Activated T-helper 1 cell treated with anti-CD3 and anti-CD28 coated beads, Interleukin-2, amount 50 U/mL, for 16 hours (primary cell): ENCODE results near the gene LRRC19.

ENCODE experiments used
- DNase-seq, 2 donors: peaks; one replicate each; pipeline ENCODE4 v3.0.0-alpha.2; 2020; ENCODE audit warnings: low read depth in 1 of 2, low spot score in 1 of 2

Gene LRRC19, protein sequence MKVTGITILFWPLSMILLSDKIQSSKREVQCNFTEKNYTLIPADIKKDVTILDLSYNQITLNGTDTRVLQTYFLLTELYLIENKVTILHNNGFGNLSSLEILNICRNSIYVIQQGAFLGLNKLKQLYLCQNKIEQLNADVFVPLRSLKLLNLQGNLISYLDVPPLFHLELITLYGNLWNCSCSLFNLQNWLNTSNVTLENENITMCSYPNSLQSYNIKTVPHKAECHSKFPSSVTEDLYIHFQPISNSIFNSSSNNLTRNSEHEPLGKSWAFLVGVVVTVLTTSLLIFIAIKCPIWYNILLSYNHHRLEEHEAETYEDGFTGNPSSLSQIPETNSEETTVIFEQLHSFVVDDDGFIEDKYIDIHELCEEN

DNA sequence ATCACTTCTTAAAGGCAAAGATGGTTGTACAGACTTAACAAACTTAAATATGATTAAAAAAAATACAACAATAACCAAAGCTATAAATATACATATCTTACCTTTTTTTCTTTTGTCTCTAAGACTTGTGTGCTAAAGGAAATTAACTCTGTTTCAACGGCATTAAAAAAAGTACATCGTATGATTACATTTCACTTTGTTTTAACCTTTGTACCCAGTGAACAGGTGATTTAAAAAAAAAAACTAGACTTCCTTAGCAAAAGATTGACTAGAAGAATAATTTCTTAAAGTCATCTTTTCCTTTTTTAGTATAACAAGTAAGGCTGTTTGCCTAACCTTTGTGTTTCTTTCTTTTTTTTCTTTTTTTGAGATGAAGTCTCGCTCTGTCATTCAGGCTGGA lies at the start of gene LRRC19:
Gene LRRC19, minus strand, starts transcription at position 182 of the 400 bp plus-strand sequence. CDS start 5,978 bp downstream, outside the sequence.
- no peak for DNase-seq

DNA sequence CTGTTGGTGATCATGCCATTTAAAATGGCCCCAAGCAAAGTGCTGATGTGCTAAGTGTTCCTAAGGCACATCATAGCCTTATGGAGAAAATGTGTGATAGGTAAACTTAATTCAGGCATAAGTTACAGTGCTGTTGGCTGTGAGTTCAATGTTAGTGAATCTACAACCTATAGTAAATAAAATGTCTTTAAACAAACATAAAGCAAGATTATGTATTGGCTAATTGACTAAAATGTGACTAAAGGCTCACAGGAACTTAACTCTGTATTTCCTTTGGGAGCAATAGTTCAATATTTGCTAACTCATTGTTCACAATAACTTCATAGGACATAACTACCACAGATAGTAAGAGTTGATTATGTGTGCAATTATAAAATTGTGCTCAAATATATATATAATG lies 49.4 kb upstream of the LRRC19 start:
- DNase-seq, result no peak

DNA sequence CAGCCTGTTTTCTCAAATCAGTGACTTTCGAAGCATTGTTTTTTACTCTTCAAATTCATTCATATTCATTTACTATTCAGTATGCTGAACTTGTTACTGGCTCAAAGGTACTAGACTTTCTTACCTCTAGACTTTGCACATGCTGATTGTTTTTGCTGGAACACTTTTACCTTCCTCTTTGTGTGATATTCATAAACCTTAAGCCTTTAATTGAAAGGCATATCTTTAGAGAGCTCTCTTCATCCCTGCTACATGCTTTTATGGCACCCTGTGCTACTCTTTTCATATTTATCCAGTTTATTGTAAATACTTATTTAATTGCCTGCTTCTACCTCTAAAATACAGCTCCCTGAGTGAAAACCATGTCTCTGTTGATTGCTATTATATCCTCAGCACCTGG lies 48.7 kb upstream of the LRRC19 start:
- no peak for DNase-seq

DNA sequence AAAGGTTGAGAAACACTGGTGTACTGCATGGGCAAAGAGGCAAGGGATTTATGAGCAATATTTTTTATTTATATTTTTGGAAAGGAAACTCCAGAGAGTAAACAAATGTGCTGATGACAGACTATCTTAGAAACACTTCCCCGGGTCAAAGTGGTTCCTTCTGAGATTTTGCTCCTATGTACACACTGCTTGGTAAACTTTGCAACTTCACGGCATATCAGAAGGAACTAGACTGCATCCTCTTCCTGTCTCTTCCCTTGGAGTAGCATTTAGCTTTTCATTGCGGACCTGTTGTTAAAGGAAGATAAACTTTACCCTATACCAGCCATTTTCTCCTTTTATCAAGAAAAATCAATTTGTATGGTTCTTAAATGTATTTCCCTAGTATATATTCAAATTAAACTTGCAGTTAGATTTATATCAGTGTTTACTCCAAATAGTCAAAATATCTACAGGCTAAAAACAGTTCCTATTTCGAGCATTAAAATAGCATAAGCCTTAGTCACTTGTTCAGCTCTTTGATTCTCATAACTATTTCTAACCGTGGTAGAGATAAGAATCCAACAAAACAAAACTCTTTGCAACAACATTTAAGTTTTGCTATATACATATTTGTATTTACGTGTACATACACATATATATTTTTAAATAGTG lies 48.0 kb upstream of the LRRC19 start:
- no peak for DNase-seq

DNA sequence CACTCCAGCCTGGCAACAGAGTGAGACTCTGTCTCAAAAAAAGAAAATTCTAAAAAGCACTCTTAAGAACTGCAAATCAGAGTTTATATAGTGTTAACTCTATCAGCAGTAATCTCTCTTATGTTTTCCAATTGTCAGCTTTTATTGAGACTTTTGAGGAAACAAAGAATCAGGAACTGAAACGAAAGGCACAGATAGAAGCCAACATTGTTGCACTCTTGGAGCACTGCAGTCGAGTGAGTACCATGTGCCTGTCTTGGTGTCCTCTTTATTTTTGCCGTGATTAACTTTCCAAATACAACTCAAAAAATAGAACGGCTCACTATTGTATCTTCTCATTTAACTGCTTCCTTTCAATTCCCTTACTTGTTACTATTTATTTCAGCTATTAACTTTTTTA lies 41.7 kb upstream of the LRRC19 start:
- no peak for DNase-seq

DNA sequence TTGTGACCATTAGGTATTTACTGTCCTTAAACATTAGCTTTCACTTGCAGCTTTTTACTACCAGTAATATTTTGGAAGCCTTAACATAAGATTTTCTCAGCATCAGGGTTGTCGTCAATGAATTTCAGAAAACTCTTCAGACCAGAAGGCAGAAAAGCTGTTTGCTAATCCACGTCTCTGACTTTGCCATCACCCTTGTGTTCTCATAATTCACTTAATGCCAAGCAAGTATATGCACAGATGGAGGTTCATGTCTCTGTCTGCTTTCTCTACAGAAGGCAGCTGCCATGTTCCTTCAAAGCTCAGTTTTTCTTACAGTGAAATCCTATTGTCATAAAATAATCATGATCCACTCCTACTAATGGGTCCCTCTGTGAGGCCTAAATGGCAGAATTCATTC lies 37.7 kb upstream of the LRRC19 start:
- no peak for DNase-seq

DNA sequence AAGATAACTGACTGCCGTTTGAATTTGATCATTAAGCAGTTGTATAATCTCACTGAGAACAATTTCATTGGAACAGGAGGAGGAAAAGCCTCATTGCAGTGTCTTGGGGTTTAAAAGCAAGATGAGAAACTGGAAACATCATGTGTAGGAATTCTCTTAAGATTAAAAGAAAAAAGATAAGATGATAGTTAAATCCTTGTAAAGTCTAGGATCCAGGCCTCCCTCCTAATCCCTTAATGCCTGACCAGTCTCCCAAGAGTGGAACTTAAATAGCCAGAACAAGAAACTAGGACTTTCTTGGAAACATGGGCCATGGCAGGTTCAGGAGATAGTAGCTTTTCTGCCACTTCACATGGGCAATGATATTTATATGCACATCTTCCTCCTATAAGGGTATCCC lies 37.0 kb upstream of the LRRC19 start:
- no peak for DNase-seq

DNA sequence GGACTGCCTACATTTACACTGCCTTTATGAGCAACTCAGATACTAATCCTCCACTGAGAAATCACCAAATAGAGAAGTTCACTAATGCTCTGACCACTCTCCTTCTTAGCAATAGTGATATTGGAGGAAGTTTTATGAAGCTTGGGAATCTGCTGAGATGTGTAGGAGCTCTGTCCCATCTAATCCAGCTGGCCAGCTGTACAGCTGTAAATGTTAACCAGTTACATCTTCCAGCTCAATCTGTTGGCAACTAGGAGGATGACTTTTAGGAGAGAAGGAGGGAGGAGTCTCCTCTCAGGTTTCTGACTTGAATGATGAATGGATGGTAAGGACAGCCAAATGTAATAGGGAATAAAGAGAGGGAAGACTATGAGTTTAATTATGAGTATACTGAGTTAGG lies 36.3 kb upstream of the LRRC19 start:
- no peak for DNase-seq

DNA sequence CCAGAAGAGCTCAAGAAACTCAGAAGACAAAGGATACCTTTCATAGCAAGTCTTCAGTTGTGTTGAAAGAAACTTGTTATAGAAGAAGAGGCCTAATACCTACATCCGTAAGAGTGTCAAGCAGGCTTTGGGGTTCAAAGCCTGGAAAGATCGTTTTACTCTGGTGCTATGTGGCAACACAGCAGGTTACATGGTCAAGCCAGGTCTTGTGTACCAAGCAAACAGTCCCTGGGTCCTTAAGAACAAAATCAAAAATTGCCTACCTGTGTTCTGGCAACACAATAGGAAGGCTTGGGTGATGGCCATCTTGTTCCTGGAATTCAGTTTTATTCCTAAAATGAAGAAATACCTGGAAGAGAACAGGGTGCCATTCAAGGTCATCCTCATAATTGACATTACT lies 32.0 kb upstream of the LRRC19 start:
- DNase-seq, result no peak

DNA sequence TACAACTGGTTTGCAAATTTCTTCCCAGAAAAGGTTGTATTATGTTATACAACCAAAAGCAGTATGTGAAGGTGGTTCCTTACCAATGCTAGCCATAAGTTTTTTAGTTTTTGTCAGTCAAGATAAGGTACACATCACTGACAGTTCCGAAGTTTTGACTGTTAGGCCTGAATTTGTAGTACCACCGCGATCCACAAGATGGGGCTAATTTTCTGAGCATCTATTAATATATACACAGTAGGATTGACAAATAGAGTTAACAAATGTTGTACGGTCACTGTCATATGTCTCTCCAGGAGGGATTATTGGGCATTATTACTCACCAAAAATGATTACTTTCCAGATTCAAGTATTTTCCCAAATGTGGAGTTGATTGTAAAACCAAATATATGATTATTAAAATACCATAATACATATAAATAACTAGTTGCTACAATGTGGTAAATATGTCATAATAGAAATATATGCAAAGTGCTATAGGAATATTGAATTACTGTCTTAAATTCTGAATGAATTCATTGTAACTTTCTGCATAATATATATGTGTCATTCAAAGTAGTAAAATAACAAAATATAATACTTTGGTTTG lies 28.4 kb upstream of the LRRC19 start:
- no peak for DNase-seq

DNA sequence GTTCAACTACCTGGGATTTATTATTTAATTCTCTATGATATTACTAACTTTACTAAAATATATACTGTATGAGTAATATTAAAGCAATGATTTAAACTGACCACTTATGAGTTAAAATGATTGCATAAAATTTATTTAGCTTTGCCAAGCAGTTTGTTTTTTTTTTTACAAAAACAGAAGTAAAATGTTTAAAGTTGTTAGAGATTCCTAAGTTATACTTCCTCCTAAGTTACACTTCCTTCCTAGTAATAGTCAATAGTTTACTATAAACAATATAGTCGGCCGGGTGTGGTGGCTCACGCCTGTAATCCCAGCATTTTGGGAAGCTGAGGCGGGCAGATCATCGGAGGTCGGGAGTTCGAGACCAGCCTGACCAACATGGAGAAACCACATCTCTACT lies 23.7 kb upstream of the LRRC19 start:
- no peak for DNase-seq

DNA sequence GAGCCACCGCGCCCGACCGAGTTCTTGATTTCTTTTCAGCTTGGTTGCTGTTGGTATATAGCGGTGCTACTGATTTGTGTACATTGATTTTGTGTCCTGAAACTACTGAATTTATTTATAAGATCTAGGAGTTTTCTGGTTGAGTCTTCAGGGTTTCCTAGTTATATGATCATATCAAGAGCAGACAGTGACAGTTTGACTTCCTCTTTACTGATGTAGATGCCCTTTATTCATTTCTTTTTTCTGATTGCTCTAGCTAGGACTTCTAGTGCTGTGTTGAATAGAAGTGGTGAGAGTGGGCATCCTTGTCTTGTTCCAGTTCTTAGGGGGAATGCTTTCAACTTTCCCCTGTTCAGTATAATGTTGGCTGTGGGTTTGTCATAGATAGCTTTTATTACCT lies 17.4 kb upstream of the LRRC19 start:
- no peak for DNase-seq

DNA sequence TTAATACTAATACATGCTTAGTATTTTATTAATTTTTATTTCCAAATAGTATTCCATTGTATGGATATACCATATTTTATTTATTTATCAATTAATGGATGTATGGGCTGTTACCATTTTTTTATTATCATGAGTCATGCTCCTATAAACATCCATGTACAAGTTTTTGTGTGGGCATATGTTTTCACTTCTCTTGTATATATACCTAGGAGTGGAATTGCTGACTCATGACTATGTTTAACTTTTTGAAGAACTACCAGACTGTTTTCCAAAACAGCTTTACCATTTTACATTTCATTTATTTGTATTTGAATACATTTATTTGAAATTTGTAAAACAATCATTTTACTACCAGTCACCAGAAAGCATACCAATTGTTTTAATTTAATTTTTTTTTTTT lies 14.1 kb upstream of the LRRC19 start:
- DNase-seq, result no peak

DNA sequence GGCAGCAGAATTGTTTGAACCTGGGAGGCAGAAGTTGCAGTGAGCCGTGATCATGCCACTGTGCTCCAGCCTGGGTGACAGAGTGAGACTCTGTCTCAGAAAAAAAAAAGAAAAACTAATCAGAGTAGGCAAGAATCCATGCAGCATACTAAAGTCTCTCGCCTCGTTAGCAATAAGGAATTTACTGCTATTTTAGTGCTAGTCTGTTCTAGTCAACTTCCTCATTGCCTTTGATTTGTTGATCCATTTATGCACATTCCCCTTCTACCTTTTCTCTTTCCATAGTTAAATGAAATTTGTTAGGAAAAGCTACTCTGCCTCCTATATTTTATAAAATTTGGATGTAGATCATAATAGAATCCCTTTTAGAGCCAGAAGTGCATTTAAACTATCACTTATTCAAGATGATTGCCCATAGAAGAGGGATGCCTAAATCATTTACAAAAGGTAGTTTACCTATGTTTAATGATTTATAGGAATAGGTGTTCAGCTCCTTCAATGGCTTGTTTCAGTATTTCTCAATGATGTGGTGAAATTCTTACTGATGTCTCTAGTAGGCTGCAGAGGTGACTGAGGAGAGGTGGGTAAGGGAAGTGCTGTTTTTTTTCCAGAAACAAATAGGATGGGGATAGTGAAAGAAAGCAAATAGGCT lies 1.9 kb downstream of the LRRC19 start:
- DNase-seq, result no peak

DNA sequence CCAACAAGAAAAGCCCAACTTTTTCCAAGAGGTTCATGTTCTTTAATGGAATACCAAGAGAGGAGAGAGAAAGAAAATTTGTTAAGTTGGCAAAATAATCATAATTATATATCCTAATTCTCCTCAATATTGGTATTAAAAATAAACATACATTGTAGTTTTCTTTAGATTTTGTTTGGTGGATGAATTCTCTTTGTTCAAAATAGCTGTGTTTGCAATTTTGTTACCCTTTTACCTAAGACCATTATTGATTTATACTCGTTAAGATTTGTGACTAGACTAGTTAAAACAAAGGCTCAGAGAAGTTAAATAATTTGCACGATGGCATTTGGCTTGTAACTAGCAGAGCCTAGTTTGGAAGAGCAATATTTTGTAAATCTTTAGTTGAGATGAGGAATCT lies 9.7 kb downstream of the LRRC19 start:
- DNase-seq, result no peak

DNA sequence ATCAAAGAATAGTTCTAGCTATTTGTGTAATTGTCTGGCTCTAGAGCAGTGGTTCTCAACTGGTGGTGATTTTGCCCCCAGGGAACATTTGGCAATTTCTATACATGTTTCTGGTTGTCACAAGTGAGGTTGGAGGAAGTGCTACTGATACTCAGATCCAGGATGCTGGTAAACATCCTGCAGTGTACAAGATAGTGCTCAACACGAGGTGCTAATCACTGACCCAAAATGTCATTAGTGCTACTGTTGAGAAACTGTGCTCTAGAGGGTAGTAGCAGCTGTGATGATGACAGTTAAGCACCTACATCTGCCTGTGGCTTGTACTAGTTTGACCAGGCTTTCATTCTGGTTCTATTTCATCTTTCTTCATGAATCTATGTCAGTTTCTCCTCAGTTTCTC lies 22.1 kb downstream of the LRRC19 start:
- no peak for DNase-seq

DNA sequence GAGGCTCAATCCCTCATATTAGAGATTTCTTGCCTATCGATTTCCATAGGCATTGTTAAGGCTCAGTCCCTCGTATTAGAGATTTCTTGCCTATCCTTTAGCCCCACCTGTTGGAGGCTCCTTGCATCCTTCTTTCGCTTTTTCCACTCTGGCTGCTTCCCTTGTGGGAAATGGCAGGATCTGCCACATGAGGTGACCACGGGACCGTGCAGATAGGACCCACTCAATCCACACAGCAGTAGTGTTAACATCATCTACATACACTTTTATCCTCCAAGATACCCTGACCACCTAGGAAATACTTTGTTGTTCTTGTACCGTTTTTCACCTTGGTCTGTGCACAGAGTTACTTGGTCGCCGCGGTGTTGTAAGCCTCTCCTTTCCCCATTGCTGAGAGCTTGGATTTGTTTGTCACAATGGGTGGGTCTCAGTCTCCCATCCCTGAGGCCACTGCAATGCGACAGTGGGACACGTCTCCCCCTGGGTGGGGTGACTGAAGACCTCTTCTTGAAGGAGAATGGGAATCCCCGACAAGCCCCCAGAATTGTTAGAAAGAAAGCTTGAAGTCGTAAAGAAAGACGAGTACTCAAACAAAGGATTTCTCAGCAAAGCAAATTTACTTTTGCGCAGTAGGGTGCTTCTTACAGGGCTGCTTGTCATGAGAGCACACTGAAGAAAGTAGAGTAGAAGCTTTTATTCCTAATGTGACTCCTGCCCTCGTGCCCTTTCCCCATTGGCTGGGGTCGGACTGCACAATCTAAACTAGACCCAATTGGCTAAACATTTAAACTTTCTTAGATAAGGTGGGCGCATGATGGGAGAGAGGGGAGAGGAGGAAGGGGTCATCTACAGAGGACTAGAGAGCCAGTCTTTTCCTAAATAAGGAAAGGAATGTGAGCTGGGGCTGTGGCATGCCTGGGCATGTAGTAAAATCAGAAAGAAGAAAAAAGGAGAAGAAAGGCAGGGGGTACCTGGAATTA lies 29.5 kb downstream of the LRRC19 start:
- DNase-seq, result no peak

DNA sequence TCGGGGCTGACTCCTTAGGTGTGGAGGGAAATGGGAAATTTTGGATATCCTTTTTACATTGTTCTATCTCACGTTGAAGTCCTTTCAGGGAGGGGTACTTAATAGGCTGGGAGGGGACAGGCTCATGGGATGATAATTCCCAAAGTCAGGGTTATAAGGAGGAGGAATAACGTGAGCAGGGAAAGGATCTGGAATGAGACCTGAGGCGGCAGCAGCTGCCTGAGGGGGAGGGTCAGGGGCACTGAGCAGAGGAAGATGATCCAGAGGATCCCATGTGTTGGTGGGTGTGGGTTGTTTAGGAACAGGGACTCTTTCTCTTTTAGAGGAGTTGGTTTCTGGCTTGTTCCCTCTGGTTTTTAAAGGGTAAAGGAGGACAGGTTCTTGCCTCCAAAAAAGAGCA lies 30.5 kb downstream of the LRRC19 start:
- no peak for DNase-seq

DNA sequence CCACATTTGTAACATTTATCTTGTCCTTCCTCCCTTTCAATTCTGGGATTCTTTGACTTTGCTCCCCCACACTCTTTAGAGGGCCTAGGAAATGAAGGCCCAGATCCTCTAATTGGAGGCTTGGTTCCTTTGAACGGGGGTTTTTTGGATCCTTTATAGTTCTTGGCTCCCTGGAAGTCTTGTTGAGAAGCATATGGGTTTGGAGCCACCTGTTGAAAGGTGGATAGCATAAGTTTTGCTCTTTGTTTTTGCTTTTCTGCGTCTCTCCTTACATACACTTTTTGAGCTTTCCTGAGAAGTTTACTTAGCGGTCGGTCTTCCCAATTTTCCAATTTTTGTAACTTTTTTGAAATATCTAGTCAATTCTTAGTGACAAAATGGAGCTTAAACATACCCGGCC lies 31.5 kb downstream of the LRRC19 start:
- no peak for DNase-seq

DNA sequence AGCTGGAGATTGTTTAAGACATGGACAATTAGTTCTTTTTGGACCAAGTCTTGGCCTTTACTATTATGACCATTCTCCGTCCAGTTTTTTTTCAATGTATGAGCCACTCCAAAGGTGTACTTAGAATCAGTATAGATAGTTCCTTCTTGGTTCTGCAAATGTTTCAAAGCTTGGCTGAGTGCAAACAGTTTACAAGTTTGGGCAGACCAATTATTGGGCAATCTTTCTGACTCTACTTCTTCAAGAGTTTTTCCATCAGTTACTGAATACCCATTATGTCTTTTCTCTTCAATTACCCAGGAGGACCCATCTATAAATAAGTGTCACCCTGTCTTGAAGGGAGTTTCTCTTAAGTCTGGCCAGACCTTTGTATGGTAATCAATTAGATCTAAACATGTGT lies 33.8 kb downstream of the LRRC19 start:
- DNase-seq, result no peak

DNA sequence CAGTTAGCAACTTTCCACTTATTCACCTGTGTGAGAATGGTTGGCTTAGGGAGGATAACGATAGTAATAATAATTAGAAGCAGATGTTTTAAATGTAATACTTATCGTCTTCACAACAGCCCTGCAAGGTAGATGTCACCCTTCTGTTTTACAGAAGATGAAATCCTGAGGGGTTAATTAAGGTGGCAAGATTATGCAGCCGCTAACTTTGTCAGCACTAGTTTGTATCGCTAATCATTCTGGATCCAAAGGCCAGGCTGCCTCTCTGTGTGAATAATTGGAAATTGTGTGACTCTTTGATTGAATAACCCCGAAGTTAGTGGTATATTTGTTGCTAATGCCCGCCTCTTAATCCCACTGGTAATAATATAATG lies 48.6 kb downstream of the LRRC19 start:
- DNase-seq, result no peak
